ENCODE data around the gene TRAK1. TPM values are rescaled to one million over a fixed set of nuclear protein-coding genes. Genes with fewer than 3 reads are reported as not detected.
A peak's percentile ranks its signal among the peaks of the same experiment; 100 is the strongest.

The TRAK1 gene
- total RNA-seq, 1 experiment from 2014 or later, result 10.3 TPM

- no peak for DNase-seq (ENCODE audit: low spot score)
Measured at GRCh38 chr3:42205800-42206514, 114.8 kb downstream of the TRAK1 start.

DNA sequence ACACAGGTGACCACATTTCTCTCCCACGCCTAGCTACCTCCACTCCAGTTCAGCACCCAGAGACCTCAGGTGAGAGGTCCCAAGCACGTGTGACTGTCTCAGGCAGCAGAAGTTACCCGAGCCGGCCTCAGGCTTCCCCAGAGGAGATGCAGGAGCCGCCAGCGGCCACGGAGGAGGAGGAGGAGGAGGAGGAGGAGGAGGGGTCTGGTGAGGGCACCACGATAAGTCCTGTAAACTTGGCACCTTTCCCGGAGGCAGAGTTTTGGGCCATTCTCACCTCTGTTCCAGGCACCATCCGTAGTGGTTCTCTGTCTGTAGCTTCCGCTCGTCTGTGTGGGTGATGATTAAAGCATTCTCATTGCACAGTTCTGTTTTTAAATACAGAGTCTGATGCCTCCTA is 118.8 kb downstream of the TRAK1 start:
- no peak for DNase-seq (ENCODE audit: low spot score)

- no peak for DNase-seq (ENCODE audit: low spot score)
Measured at GRCh38 chr3:42210726-42211125, 119.6 kb downstream of the TRAK1 start.

DNA sequence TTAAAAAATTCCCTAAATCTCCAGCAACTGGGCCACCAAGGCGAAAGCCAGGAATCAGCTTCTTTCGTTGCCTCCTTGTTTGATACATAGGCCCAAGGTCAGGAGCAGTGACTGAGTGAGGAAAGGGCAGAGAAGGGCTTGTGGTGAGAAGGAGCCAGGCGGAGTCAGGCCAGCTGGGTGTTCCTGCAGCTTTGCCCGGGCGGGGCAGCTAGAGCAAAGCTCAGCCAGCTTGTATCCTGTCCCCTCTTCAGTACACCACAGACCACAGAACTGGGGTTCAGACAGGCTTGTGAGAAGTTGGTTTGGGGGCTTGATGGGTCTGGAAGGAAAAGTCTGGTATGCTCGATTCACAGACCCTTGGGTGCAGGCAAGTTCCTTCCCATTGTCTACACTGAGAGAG is 122.3 kb downstream of the TRAK1 start:
- DNase-seq (ENCODE audit: low spot score), result peak; percentile 23

GRCh38 chr3:42214064-42214463 is 122.9 kb downstream of the TRAK1 start:
- DNase-seq (ENCODE audit: low spot score), result no peak

GRCh38 chr3:42214565-42215283 is 123.6 kb downstream of the TRAK1 start:
- peak; percentile 28 for DNase-seq (ENCODE audit: low spot score)

DNA sequence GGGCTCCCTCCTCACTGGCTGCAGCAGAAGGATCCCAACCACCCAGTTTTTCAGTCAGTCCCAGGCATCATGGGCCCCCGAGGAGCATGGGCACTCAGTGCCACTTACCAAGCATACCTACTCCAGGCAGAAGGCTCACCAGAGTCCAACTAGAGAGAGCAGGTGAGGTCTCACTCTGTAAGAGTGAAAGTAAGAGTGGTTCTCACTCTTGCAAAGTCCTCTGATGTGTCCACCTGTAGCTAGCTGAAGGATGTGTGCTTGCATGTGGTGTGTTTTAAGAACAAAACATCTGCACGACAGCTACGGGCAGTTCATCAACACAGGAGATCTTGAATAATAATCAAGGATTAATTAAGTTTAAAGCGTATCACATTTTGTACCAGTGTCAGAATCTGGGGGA is 125.1 kb downstream of the TRAK1 start:
- DNase-seq (ENCODE audit: low spot score), result no peak

DNA sequence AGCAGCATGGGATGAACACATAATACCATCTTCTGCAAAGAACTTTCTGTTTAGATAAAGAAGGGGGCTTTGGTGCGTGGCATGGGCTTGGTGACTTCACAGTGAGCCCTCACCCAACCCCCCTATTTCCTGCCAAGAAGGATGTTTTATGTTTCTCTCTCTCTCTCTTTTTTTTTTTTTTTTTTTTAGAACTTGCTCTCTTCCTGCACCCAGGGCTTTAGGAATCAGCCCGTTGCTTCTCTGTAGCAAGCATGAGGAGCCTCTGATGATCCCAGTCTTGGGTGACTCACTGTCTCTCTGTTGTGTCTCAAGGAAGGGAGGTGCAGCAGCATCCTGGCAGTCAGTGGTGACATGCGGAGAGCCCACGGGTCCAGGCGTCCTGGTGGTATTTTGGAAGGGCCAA is 125.8 kb downstream of the TRAK1 start:
- peak; percentile 41 for DNase-seq (ENCODE audit: low spot score)

GRCh38 chr3:42220436-42221121 is 129.4 kb downstream of the TRAK1 start:
- DNase-seq (ENCODE audit: low spot score), result no peak

DNA sequence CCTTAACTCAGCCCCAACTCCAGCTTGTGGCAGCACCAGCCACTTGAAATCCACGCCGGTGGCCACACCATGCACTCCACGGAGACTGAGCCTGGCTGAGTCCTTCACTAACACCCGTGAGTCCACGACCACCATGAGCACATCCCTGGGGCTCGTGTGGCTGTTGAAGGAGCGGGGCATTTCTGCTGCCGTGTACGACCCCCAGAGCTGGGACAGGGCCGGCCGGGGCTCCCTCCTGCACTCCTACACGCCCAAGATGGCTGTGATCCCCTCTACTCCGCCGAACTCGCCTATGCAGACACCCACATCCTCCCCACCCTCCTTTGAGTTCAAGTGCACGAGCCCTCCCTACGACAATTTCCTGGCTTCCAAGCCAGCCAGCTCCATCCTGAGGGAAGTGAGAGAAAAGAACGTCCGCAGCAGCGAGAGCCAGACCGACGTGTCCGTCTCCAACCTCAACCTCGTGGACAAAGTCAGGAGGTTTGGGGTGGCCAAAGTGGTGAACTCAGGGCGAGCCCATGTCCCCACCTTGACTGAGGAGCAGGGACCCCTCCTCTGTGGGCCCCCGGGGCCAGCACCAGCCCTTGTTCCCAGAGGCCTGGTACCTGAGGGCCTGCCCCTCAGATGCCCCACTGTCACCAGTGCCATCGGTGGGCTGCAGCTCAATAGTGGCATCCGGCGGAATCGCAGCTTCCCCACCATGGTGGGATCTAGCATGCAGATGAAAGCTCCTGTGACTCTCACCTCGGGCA is 132.0 kb downstream of the TRAK1 start:
- no peak for DNase-seq (ENCODE audit: low spot score)

- no peak for DNase-seq (ENCODE audit: low spot score)
Measured at GRCh38 chr3:42224178-42224577, 133.0 kb downstream of the TRAK1 start.

DNA sequence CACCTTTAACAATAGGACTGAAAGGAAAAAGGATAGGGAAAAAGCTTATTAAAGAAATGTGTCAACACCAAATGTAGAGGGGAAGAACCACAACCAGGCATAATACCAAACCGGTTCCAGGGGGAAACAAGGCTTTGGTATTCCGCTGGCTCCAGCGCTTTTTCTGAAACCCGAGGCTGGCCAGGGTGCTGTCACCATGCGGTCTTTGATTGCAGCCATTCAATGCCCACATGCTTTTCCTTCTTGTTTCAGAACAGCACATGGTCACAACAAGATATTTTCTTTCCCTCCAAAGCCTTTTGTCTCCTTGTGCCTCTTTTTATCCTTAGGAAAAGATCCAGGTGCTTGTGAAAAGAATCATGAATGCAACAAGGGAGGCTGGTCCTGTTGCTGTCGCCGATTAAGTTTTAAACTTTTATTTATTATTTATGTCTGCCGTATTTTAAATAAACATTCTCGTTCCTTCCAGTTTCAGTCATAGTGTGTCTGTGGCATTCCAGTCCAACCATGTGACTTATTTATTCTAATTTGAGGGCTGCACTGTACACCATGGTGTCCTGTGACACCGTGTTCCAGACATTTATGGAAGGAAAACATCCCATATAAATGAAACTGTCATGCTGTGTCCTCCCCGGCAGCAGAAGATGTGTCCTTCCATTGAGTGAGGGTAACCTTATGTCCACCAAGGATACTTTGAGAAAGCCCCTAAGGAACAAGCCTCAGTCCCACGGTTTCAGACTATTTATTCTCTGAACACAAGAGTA is 133.7 kb downstream of the TRAK1 start:
- DNase-seq (ENCODE audit: low spot score), result no peak

DNA sequence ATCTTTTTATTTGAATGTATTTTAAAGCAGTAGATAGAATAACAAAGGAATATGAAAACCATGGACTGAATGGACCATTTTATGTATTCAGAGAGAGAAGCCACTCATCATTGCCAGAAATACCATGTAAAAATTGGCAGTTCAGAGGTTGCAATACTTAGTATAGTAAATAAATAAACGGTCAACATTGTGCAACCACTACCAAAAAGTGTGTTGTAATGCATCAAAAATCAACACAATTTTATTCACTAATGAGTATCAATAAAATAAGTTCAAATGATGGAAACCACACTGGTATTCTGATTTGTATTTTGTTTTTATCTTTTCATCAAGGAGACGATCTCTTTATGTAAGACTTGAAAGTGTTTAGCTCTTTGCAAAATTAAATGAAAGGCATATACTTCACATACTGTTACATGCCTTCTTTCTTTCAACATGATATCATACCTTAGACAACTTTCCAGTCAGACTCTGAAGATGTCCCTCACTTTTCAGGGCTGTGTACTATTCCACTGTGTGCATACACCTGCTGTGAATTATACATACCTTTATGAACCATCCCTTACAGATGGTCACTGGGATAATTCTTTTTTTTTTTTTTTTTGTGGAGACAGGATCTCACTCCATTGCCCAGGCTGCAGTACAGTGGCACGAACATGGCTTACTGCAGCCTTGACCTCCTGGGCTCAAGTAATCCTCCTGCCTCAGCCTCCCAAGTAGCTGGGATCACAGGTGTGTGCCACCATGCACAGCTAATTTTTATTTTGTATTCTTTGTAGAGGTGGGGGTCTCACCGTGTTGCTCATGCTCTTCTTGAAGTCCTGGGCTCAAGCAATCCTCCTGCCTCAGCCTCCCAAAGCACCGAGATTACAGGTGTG is 134.6 kb downstream of the TRAK1 start:
- DNase-seq (ENCODE audit: low spot score), result no peak

DNA sequence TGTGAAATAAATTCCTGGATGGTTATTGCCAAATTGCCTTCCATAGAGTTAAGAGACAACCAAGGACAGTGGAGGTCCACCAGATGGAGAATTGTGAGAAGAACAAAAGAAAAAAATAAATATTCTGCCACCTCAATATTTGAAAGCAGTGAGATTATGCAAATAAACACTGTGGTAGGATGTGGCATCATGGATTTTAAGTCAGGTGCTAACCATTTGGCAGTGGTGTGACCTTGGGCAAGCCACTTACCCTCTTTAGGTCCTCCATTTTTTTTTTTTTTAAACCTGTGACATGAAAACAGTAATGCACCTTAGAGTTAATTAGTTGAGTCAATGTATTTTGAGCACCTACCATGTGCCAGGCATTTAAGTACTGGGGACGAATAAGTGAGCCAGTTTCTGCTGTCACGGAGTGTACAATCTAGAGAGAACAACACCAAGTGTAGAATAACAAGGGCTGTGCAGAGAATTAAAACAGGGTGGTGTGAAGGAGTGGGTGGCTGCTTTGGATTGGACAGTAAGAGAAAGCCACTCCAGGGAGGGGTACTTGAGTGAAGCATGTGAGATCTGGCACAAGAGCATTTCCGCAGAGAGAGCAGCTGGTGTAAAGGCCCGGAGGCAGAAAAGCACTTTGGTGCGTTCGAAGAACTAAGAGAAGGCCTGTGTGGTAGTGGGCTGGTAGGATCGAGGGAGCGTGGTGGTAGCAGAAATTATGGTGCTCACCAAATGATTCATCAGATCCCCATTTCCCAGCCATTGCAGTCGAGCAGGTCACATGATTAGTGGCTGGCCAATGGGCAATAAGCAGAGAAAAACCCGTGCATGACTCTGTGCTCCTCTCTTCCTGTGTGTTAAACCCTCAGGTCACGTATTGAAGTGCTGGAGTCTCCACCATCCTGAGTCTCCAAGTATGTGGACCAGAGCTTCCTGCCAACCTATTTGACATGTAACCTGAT is 135.6 kb downstream of the TRAK1 start:
- peak; percentile 35 for DNase-seq (ENCODE audit: low spot score)

- peak; percentile 10 for DNase-seq (ENCODE audit: low spot score)
Measured at GRCh38 chr3:42228796-42229195, 137.6 kb downstream of the TRAK1 start.

- DNase-seq (ENCODE audit: low spot score), result no peak
Measured at GRCh38 chr3:42229266-42229941, 138.2 kb downstream of the TRAK1 start.

GRCh38 chr3:42229942-42230688 is 139.0 kb downstream of the TRAK1 start:
- peak; percentile 40 for DNase-seq (ENCODE audit: low spot score)

- DNase-seq (ENCODE audit: low spot score), result no peak
Measured at GRCh38 chr3:42230860-42231259, 139.7 kb downstream of the TRAK1 start.

Data from A172 (cell line).